ENCODE measurements around the gene EYA2. TPM values are rescaled to one million over a fixed set of nuclear protein-coding genes. Genes with fewer than 3 reads are reported as not detected.

Gene EYA2
- polyA plus RNA-seq, 3 donors, result 0.98 to 26.4 (median 7.9) TPM

- H3K27ac ChIP-seq (ENCODE audit: low read depth, low read length), result no peak overlapping the region
- WGBS, 3 donors, result 70 to 75% (median 70%) methylated on average over 14 of the region's 14 CpGs
Measured at GRCh38 chr20:47062226-47062890, 167.7 kb downstream of the EYA2 start.

DNA sequence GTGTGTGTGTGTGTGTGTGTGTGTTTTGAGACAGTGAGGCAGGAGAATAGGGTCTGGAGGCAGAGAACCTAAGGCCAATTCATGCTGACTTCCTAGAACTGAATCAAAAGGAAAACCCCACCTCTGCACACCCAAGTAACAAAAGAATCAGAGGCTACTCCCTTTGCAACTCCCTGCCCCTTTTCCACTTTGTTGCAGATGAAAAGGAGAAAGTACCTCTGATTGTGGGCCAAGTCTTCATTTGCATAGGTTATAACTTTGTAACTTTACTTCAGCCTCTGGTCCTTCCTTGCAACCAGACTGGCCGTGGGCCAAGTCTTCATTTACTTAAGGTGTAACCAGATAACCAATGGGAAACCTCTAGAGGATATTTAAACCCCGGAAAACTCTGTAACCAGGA, 168.8 kb downstream of the EYA2 start:
- WGBS, 3 donors, result 29 to 56% (median 43%) methylated on average over 2 of the region's 2 CpGs

DNA sequence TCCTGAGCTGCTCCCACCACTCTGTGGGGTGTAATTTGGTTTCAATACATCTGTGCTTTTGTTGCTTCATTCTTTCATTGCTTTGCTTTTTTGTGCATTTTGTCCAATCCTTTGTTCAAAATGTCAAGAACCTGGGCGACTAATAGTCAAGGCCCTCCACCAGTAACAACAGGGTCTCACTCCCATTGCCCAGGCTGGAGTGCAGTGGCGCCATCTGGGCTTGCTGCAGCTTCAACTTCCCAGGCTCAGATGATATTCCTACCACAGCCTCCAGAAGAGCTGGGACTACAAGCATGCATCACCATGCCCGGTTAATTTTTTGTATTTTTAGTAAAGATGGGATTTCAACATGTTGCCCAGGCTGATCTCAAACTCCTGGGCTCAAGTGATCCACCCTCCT, 169.2 kb downstream of the EYA2 start:
- WGBS, 3 donors, result 86 to 92% (median 91%) methylated on average over 3 of the region's 3 CpGs
- H3K27ac ChIP-seq (ENCODE audit: low read depth, low read length), result no peak overlapping the region

More for the DNA sequence above, 168.8 kb downstream of the EYA2 start:
- H3K27ac ChIP-seq (ENCODE audit: low read depth, low read length), result no peak overlapping the region

DNA sequence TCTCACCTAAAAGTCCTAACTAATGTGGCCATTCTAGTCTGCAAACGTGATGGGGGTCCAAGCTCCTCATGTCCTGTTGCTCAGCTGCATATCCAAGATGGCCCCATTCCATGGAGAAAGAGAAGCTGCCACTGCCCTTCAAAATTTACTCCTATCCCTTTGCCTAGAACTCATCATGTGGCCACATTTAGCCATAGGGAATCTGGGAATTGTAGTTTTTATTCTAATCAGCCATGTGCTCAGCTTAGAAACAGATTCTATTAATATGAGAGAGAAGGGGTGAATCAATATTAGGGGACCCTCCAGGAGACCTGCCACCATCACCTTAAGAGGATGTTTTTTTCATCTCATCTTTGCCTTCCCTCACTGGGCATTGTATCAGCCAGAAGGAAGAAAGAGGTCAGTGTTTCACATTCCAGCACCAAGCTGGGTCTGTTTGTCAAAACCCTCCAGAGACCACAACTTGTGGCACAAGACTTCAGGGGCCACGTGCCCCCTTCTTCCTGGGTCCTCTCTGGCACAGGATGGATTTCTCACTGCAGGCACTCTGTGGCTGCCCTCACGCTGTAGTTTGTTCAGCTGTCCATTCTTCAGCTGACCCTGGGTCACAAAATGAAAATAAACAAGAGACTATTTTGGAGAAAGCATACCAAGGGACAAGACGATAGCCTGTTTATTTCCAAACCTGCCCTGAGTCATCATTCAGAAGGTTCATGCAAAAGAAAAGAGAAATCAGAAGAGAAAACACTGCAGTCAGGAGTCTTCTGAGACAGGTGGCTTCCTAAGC, 172.0 kb downstream of the EYA2 start:
- no peak overlapping the region for H3K27ac ChIP-seq (ENCODE audit: low read depth, low read length)
- 50 to 53% (median 51%) methylated on average over 4 of the region's 4 CpGs for WGBS, 3 donors

- no peak overlapping the region for H3K27ac ChIP-seq (ENCODE audit: low read depth, low read length)
- WGBS, 3 donors, result 88 to 95% (median 89%) methylated on average over 3 of the region's 3 CpGs
Measured at GRCh38 chr20:47067776-47068175, 173.1 kb downstream of the EYA2 start.

DNA sequence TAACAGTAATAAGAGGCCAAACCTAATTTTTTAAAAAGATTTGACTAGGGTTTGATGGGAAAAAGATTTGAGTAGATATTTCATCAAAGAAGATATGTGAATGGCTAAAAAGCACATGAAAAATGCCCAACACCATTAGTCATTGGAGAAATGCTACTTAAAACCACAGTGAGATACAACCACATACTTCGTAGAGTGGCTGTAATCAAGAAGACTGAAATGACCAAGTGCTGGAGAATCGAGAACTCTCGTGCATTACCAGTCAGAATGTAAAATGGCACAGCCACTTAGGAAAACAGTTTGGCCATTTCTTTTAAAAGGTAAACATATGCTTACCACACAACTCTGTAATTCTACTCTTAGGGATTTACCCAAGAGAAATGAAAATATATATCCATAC, 175.5 kb downstream of the EYA2 start:
- 89 to 96% (median 90%) methylated on average over 3 of the region's 3 CpGs for WGBS, 3 donors
- H3K27ac ChIP-seq (ENCODE audit: low read depth, low read length), result no peak overlapping the region

GRCh38 chr20:47071646-47072185, 177.1 kb downstream of the EYA2 start:
- 85 to 90% (median 86%) methylated on average over 10 of the region's 10 CpGs for WGBS, 3 donors
- no peak overlapping the region for H3K27ac ChIP-seq (ENCODE audit: low read depth, low read length)

DNA sequence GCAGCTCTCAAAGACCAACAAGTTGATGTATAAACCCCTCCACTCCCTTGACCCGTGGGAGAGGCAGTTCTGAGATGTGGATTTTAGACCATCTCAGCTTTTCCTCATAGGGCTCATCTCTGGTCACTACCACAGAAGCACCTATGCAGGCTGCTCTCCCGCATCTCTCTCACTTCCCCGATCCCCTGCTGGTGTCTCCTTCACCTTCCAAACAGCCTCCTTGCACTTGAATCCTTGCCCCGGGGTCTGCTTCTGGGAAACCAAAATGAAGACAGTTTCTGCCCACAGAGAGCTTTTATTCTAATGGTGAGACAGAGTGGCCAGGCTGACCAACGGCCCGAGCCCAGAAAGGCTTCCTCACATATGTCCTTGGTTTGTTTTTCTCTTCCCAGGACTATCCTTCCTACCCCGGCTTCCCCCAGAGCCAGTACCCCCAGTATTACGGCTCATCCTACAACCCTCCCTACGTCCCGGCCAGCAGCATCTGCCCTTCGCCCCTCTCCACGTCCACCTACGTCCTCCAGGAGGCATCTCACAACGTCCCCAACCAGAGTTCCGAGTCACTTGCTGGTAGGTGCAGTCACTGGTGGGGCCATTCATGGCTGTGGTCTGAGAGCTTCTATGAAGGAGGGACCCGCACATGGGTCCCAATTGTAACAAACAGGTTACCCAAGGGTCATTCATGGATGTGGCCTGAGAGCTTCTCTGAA, 179.3 kb downstream of the EYA2 start:
- WGBS, 3 donors, result 89 to 93% (median 91%) methylated on average over 16 of the region's 16 CpGs
- no peak overlapping the region for H3K27ac ChIP-seq (ENCODE audit: low read depth, low read length)

DNA sequence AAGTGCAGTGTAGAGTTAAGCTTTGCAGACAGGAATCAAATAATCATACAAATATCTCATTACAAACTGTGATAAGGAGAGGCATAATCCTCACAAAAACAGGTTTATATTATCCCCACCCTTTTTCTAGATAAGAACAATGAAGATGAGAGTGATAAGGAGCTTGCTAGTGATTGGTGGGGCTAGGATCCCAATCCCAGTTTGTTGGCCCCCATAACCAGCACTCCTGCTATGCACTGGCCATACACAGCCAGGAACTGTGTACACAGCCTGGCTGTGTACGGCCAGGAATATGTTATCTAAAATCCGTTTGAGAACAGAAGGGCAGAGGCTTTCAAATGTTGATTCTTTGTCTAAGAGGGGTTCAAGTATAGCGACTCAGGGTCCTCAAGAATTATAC, 180.6 kb downstream of the EYA2 start:
- WGBS, 3 donors, result 35 to 87% (median 85%) methylated on average over 3 of the region's 3 CpGs
- H3K27ac ChIP-seq (ENCODE audit: low read depth, low read length), result no peak overlapping the region

- H3K27ac ChIP-seq (ENCODE audit: low read depth, low read length), result no peak overlapping the region
Measured at GRCh38 chr20:47079047-47079446, 184.4 kb downstream of the EYA2 start.

GRCh38 chr20:47080365-47080764, 185.7 kb downstream of the EYA2 start:
- 86 to 95% (median 91%) methylated on average over 1 of the region's 1 CpG for WGBS, 3 donors
- H3K27ac ChIP-seq (ENCODE audit: low read depth, low read length), result no peak overlapping the region

- WGBS, 3 donors, result 59 to 73% (median 61%) methylated on average over 6 of the region's 6 CpGs
- H3K27ac ChIP-seq (ENCODE audit: low read depth, low read length), result no peak overlapping the region
Measured at GRCh38 chr20:47086316-47086715, 191.7 kb downstream of the EYA2 start.

DNA sequence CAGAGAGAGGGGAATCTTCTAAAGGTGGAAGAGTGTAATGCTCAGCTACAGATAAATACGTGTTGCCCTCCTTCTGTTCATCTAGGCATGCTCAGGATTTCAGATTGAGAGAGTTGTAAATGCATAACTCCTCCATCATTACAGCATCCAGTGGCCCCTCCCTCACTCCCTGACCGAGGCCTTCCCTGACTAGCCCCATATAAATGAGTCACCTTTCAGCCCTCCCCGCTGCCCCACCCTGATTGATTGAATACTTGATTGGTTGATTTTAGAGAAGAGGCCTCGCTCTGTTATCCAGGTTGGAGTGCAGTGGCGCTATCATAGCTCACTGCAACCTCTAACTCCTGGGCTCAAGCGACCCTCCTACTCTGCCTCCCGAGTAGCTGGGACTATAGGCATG, 193.7 kb downstream of the EYA2 start:
- 80 to 93% (median 87%) methylated on average over 7 of the region's 7 CpGs for WGBS, 3 donors
- H3K27ac ChIP-seq (ENCODE audit: low read depth, low read length), result no peak overlapping the region

DNA sequence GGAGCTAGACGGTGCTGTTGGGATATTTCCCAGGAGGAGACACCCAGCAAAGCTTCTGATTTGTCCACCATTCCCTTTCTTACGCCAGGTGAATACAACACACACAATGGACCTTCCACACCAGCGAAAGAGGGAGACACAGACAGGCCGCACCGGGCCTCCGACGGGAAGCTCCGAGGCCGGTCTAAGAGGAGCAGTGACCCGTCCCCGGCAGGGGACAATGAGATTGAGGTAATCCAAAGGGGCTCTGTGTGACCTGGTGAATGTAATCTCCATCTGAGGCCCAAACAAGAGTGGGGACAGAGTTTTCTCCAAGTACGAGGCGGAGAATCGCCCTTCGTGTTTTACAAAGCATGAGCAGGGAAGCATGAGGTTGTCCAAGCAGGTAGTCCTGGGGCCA, 194.5 kb downstream of the EYA2 start:
- H3K27ac ChIP-seq (ENCODE audit: low read depth, low read length), result no peak overlapping the region
- WGBS, 3 donors, result 88 to 96% (median 91%) methylated on average over 15 of the region's 15 CpGs

GRCh38 chr20:47090835-47091234, 196.2 kb downstream of the EYA2 start:
- H3K27ac ChIP-seq (ENCODE audit: low read depth, low read length), result no peak overlapping the region
- WGBS, 3 donors, result 83 to 92% (median 85%) methylated on average over 5 of the region's 5 CpGs

DNA sequence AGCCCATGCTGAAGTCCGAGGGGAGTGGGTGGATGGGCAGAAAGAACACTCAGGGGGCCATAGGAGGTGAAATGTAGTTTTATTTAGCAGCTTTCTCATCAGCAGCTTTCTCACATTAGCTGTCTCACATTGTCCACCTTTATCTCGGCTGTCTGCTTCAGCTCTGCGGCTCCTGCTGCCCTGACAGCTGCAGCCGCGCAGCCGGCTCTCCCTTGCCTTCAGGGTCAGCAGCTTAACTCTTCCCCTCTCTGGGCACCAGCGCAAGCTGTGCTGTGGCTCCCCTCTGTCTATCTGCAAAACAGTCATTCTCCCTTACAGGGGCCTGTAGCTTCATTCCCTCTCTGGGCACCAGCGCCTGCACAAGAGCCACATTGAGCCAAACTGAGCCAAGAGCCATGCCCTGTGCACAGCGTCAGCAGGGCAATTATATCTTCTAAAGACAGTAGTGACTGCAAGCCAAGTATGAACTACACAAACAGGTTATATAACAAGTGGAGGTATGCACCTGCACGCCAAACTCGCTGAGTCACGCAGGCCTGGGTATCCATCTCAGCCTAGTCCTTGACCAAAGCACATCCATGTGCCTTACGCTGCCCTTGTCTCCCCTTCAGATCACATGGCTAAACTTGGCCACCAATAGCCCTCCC, 198.8 kb downstream of the EYA2 start:
- H3K27ac ChIP-seq (ENCODE audit: low read depth, low read length), result no peak overlapping the region
- WGBS, 3 donors, result 70 to 91% (median 86%) methylated on average over 13 of the region's 13 CpGs

DNA sequence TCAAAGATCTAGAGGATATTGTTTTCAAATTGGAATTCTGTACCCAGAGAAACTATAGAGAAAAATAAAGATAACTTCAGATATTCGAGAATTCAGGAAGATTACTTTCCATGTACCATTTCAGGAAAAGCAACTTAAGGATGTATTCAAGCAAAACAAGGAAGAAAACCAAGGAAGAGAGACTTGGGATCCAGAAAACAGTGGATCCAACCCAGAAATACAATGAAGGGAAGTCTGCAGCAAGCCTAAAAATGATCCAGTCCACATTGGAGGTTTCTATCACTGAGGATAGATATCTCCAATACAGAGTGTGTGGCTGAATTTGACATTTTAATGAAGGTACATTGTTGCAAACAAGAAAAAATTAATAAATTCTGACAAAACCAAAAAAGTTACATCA, 201.0 kb downstream of the EYA2 start:
- WGBS, 3 donors, result 41 to 67% (median 62%) methylated on average over 1 of the region's 1 CpG

DNA sequence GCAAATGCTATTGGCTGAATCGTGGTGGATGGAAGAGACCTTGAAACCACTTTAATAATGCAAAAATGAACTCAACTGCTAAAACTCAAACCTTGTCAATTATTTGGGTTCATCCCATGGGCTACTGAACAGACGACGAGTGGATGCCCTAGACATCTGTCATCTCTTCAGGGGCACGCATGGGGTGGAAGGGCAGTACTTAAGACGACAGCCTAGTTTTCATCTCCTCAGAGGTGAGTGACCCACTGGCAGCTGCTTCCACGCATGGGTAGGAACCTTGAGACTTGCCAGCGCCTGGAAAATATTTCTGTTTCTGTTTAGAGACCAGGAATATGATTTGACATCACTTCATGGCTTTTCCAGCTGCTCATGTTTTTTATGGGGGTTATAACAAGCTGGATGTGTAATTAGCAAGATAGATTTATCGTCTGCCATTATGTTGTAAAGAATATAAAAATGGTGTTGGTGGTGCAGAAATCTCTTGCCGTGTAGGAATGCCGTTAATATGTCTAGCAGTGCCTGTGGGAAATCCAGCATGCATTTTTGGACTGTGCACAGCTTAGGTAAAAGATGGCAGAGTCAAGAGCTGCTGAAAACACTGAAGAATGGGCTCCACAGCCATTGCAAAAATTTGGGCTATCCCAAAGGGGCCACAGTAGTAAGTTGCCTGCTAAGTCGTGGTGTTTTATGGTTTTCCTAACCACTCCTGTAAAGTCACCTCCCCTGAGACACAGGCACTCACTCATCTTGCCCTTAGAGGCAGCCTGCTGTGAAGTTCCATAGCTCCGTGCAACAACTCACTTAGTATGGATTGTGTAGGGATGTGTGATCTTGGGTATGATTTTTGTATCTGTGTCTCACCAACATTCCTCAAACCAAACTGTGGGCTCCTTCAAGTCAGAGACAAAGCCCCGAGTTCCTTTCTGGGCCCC, 203.3 kb downstream of the EYA2 start:
- H3K27ac ChIP-seq (ENCODE audit: low read depth, low read length), result no peak overlapping the region
- 65 to 73% (median 71%) methylated on average over 13 of the region's 13 CpGs for WGBS, 3 donors

More for the DNA sequence above, 201.0 kb downstream of the EYA2 start:
- H3K27ac ChIP-seq (ENCODE audit: low read depth, low read length), result no peak overlapping the region
